ENCODE data around the gene ZNF407. TPM values are rescaled to one million over a fixed set of nuclear protein-coding genes. Genes with fewer than 3 reads are reported as not detected.

Gene ZNF407
- total RNA-seq, 2 donors from 2014 or later: 13.4 to 14.1 TPM

DNA sequence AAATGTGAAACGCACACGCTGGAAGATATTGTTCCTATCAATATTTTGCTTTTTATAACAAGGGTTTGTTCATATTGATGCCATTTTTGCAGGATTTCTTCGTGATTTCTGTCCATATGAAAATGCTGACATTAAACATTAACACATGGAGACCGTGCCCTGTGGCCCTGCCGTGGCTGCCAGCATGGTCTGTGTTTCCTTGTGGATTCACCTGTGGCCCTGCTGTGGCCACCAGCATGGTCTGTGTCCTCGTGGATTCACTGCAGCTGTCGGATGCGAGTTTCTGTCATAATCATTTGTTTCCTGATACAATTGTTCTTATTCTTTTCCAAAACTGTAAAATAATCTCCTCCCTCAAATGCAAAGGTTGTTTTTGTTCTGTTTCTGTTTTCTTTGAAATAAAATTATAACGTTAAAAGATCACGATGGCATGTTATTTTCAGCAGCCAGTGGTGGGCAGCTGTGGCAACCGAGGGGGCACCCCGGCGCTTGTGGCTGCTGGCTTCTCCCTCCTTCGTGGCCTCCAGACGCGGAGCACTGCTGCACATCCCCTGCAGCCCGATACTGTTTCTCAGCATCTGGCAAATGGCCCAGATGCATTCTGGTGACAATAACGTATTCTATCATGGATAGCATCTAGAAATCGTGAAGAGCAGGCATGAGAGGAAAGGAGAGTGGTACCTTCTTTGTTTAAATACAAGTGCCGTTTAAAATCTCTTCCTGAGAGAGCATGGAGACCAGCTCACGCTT is 467.8 kb downstream of the ZNF407 start:
- no peak for DNase-seq (ENCODE audit: low spot score)
- intact Hi-C loops (cut with DNase I): no loop called here

DNA sequence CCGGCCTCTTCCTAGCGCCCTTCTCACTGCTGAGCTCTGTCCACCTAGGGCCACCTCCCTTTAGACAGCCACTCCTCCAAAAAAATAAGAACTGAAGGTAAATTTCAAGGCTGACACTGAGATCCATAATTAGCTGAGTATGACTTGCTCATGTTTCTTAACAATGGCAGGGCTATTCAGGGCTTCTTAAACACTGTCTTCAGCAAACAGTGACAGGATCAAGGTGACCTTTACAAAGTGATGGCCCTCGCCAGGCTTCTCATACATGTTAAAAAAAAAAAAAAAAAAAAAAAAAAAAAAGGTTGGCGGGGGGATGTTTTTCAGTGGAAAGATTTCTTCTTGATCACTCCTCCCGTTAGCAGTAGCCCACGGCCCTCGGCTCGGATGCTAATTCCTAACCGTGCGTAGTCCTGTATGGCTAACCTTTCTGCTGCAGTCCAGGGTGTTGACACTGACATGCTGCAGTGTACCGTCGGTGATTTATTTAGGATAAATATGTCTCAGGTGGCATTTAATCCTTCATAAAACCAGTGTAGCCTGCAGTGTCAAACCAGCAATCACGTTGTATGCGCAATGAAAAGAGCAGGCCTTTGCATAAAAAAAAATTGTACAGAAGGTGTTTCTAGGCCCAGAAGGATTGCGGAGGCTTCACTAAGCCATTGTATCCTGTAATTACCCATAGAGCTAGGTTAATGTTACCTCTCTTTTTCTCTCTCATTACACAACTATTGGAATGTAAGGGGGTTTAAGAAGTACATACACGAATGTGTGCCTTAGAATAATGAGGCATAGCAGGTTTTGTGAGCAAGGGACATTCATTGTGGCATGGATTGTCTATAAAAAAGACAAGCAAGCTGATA is 468.6 kb downstream of the ZNF407 start:
- no peak for DNase-seq (ENCODE audit: low spot score)
- intact Hi-C loops (cut with DNase I): no loop called here

DNA sequence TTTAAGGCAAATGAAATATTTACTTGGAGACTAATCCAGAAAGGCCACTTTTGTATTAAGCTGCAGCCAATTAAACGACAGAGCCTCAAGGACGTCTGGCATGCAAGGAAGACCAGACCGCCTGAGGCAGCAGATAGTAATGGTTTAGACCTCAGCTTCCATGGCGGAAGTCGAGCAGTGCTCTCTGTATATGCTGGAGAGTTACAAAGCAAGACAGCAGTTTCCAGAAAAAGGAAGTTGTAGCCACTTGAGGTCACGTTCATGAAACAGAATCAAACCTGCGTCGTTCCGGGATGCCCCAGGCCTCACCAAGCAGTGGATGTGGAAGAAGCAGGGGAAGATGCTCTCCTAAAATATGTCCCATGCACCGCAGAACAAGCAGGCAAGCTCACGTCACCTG is 469.3 kb downstream of the ZNF407 start:
- no peak for DNase-seq (ENCODE audit: low spot score)
- intact Hi-C loops (cut with DNase I): no loop called here

DNA sequence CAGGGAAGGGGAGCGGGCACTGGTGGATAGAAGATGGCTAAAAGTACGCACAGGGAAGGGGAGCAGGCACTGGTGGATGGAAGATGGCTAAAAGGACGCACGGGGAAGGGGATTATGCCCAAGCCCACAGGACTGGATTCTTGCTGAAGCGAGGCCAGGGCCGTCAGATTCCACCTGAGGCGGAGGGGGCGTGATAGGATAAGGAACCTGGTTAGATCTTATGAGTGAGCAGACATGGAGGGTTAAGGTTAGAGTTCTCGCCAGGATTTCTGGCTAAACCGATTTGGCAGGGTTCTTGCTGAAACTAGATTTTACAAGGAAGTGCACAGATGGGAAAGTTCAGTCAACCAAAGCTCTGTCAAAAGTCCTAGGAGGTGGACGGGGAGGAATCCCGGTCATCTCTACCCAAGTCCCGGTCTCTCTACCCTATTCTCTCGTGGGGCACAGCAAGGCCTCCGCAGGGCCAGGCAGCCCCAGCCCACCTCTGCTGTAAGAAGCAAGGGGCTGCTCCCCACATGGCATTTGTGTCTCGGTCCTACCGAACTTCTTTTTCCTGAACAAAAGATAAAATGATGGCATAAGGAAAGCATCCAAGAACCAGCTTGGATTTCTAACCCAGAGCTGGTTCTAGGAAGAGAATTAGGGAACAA is 470.5 kb downstream of the ZNF407 start:
- DNase-seq (ENCODE audit: low spot score): no peak
- intact Hi-C loops (cut with DNase I): no loop called here

DNA sequence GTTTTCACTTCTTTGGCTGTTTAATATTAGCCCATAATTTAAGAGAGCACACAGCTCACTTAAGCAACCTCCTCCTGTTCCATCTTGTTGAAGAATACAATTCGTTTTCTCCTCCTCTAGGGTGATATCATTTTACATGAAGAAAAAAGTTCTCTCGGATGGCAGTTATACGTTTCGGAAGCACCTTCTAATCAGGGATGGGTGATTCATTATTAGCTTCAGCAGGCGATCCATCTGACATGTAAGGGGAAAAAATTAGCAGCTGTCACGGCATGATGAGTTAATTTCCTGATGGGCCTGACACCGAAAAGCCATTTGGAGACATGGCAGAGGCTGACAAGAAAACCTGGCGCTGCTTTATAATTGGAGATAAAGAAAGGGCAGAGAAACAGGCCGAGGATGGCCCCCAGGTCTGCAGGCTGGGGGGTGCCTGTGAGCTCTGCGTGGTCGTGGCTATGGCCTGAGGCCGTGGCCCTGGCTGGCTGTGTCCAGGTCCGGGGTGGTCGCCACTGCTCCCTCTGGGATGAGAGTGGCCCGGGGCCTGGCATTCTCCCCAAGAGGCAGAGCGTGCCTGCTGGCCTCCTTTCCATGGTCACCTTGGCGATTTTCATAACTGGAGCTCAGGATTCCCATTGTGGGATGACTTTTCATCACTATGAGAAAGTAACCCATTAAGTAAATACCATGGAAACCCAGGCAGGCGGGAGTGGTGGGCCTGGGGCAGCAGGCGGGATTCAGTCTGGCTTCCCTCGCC is 471.2 kb downstream of the ZNF407 start:
- intact Hi-C loops (cut with DNase I): no loop called here
- no peak for DNase-seq (ENCODE audit: low spot score)

DNA sequence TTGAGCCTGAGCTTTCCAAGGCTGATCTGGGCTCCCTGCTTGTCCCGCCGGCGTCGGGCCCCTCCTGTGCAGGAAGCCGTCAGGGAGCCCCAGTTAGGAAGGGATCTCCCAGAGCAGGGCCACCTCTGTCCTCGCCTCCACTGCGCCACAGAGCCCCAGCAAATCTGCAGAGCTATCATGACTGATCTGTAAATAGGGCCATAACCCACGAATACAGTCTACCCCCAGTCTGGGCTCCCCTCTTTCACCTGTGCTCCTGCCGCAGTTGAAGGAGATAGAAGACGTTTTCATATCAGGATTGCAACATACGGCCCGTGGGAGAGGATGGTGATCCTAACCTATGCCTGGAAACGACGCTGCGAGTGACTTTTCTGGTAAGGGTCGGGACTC is 472.6 kb downstream of the ZNF407 start:
- DNase-seq (ENCODE audit: low spot score): no peak
- intact Hi-C loops (cut with DNase I): no loop called here

DNA sequence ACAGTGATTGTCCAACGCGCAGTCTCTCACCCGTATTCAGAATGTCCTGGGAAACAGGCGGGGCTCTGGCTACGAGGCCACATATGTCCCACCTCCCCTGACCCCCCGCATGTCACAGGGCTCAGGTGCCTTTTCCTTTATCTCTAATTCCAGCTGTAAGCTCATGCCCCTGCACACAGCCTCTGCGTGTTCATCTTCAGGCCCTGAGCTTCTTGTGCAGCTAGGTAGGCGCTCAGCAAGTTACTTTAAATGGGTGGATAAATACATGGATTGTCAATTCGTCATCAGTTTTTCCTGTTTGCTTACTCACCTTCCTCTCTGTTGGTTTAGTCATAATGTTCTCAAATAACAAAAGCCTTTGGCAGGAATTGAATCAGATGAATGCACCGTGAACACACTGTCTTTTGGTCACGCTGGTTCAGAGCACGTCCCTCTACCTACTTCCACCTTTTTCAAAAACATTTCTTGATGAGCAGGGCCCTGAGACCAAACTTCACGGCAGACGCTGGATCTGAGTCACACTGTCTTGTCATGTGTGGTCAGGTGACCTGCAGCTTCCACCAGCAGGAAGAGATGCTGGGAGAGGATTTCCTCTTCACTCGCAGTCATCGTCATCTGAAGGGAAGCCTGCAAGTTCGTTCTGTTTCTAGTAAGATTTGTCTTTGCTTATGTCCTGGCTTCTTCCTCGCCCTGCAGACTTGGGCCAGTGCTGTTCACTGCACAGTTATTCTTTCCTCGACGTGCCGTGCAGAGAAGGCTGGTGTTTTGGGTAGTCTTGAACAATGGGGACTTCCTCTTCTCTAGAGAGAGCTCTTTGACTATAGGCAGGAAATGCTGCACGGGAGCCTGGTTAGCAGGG is 473.2 kb downstream of the ZNF407 start:
- no peak for DNase-seq (ENCODE audit: low spot score)
- intact Hi-C loops (cut with DNase I): no loop called here

DNA sequence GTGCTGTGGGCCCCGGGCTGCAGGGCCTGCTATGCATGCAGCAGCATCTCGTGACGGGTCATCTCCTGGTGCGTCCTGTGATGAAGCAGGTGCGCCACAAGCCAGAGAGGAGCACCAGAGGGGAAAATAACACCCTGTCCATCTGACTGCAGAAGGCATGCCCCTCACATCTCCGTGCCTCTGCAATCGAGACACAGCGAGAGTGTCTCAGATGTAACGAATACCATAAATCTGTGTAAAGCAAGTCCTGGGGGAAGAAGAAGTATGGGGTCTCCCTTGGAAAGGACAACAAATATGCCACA is 473.8 kb downstream of the ZNF407 start:
- no peak for DNase-seq (ENCODE audit: low spot score)
- intact Hi-C loops (cut with DNase I): no loop called here

DNA sequence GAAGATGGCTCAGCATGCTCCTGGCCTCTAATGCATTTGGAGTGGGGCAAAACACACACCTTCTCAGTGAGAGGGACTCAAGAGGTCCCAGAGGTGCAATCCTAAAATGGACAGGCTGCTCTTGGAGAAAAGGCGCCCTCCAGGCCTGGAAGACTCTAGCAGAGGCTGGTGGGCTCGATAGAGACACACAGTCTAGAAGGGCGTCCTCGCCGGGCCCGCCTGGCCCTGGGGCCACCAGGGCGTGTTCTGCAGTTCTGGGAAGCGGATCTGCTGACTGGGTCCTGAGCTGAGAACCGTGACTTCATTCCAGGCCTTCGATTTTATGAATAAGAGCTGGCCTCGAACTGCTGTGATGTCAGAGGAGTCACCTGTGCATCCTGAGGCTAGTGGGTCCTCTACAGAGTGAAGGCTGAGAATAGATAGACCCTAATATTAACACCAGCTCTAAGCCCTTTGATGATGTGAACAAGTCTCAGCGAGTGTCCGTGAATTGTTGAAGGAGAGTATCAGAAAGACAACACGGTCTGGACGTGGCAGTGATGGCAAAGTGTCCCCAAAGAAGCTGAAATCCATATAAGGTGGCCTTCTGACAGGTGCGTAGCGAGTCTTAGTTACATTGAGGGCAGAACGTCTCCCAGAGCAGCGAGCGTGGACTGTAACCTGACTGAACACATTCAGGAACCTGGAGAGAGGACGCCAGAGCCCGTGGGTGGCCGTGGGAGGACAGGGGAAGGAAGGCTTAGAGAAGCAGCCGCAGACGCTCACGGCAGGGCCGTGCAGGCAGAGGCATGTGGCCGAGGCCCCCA is 474.4 kb downstream of the ZNF407 start:
- no peak for DNase-seq (ENCODE audit: low spot score)
- intact Hi-C loops (cut with DNase I): no loop called here

DNA sequence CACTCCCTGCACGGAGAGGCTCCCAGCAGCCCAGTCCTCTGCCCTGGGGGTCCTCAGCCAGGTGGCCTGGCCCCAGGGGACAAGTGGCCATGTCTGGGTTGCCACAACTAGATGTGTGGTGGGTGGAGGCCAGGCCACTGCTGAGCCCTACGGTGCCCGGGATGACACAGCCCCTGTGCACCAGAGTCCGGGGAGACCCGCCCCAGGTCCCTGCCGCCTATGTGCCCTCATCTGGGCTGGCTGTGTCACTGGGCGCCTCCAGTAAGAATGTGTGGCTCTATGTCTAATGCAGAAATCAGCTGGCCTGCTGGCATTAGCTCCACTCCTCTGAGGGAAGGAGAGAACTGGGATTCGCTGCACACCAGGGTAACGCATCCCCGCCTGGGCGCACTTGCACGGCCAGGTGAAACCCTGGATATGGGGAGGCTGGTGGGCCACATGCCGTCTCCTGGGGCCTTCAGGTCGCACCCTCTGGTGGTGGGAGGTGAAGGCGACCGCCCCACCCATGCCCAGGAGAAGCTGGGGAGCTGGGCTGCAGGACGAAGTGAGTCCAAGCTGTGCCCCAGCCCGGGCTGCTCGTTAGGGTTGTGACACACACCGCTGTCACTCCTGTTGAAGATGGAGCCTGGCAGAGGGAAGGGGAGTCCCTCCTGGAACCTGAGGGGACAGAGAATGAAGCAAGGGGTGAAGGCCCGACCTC is 475.2 kb downstream of the ZNF407 start:
- no peak for DNase-seq (ENCODE audit: low spot score)
- intact Hi-C loops (cut with DNase I): no loop called here

DNA sequence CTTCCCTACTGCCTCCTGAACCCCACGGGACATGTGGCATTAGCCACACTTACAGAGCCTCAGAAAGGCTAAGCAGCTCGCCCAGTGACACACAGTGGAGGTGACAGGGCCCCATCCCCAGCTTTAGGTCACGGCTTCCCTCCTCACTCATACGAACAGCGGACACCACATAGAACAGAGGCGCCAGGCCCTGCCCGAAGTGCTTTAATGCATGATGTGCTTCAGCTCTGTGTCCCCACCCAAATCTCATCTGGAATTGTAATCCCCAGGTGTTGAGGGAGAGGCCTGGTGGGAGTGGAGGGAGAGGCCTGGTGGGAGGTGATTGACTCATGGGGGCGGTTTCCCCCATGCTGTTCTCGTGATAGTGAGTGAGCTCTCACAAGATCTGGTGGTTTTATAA is 476.0 kb downstream of the ZNF407 start:
- intact Hi-C loops (cut with DNase I): no loop called here
- no peak for DNase-seq (ENCODE audit: low spot score)

DNA sequence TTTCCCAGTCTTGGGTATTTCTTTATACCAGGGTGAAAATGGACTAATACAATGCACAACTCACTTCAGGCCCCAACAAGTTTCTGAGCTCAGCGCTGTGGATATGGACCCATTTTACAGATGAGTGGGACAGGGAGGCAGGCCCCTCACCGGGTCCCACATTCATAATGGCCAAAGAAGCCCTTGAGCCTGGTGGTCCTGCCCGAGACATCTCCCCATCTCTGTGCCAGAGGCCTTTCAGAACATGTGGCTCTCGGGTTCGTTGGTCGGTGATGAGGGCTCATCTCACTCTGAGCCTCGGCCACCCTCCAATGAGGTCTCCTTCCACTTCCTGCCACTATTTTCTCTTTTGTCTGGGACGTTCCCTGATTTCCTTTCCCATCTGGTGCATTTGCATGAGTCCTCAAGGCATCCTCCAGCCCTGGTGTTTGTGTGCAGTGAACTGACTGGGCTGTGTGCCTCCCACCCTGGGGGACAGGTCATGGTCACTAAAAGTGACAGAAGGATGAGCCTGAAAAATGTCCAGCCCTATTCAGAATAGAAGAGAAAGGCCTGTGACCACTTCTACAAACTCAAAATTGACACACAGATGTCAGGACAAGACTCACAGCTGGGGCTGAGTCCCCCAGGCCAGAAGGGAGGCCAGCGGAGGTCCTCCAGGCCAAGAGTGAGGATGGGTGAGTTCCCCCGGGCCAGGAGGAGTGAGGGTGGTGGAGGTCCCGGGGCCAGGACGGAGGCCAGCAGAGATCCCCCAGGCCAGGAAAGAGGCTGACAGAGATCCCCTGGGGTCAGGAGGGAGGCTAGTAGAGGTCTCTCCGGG is 476.7 kb downstream of the ZNF407 start:
- intact Hi-C loops (cut with DNase I): no loop called here

DNA sequence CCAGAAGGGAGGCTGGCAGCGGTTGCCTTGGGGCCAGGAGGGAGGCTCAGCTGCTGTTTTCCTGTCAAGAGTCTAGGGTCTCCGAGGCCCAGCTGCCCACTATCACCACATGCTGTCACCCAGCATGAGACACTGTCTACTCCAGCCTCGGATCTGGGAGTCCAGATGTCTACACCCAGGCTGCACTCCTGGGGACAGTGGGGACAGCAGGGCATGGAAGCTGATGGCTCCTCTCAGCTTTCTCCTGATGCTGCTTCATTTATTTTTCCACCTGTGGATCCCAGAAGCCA is 477.3 kb downstream of the ZNF407 start:
- intact Hi-C loops (cut with DNase I): no loop called here
- DNase-seq (ENCODE audit: low spot score): no peak

More for the DNA sequence above, 476.7 kb downstream of the ZNF407 start:
- no peak for DNase-seq (ENCODE audit: low spot score)

DNA sequence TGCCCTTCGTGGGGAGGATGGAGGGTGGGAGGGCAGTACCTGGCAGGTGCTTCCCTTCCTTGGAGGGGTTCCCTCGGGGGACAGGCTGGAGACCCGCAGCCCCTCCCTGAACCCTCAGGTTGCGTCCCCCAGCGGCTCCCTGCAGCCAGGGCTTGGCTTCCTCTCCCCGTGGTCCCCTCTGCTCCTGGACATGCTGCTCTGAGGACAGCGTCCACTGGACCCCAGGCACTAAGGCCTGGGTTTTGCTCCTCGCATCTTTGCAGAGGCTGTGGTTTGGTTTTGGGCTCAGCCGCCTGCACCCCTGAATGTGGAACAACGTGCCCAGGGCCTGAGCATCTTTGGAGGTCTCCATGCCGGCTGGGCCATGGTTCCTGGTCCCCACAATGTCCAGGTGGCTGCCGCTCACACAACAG is 477.8 kb downstream of the ZNF407 start:
- no peak for DNase-seq (ENCODE audit: low spot score)
- intact Hi-C loops (cut with DNase I): no loop called here

DNA sequence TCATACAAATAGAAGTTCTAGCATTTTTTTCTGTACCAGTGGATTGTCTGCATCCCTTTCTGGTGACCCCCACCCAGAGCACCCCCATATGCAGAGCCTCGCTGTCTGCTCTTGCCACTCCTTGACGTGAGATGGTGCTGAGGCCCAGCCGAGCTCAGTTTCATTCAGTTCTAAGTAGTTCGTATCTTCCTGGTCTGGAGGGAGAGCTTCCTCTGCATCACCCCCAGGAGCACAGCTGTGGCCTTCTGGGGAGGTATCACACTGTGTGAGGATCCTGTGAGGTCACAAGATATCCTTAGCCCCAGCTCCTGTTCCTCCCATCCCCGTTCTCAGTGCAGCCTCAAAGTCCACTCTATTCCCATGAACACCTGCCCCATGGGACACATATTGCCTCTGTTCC is 478.6 kb downstream of the ZNF407 start:
- intact Hi-C loops (cut with DNase I): no loop called here
- no peak for DNase-seq (ENCODE audit: low spot score)

DNA sequence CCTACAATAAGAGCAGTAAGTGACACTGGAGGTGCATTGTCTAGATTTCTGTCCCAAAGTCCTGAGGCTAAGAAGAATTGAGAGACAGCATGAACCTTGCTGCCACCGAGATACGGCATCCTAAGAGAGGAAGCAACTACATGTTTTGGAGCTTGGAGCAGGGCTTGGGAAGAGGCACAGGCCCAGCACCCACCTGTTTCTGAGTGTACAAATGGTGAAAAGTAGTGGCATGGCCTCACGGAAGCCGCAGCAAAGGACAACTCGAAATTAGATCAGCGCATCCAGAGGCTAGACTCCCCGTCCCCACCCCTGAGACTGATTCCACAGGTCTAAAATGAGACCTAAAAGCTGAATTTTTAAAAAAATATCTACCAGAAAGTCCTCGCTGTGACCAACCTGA is 483.8 kb downstream of the ZNF407 start:
- intact Hi-C loops (cut with DNase I): no loop called here
- no peak for DNase-seq (ENCODE audit: low spot score)

DNA sequence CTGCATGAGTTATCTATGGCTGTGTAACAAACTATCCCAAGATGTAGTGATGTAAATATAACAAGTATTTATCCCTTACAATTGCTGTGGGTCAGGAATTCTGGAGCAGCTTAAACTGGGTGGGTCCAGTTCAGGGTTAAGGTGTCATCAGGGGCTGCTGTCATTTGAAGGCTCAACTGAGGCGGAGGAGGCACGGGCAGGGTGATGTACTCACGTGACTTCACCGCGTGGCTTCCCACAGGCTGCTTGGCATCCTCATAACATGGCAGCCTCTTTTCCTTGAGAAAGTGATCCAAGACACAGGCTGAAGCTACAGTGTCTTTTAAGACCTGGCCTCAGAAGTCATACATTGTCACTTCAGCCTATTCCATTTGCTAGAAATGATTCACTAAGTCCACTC is 485.5 kb downstream of the ZNF407 start:
- no peak for DNase-seq (ENCODE audit: low spot score)
- intact Hi-C loops (cut with DNase I): no loop called here

Measured in posterior vena cava (tissue), 2 donors.